ENCODE results near the gene HMBS. TPM values are rescaled to one million over a fixed set of nuclear protein-coding genes. Genes with fewer than 3 reads are reported as not detected.

The HMBS gene
- total and polyA plus RNA-seq, 3 experiments from 2014 or later: 21.8 to 38.4 (median 35.5) TPM

DNA sequence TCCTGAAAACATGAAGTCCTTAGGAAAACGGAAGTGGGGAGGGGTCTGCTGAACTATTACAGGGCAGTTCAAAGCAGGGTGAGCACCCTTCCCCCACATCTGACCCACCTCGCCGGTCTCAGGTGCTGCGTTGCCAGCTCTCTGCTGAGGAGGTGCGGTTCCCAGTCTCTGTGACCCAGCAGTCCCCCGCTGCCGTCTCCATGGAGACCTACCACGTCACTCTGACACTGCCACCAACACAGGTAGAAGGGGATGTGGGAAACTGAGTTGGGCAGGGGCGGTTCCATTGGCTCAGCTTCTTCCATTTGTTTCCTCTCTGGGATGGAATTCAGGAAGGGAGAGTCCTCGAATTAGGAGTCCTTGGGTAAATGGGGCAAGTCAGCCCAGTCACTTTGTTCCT lies 25.8 kb downstream of the HMBS start:
- Histone ChIP-seq H3K27ac (ENCODE audit: low read depth, low read length) (no peak overlapping the region), H3K4me1 (ENCODE audit: insufficient read depth, low read length) (peaks cover 50% of the 10 kb centered on the region), H3K4me3 (ENCODE audit: low read length) (no peak overlapping the region), H3K36me3 (ENCODE audit: insufficient read depth, low read length) (peaks cover 28% of the 10 kb centered on the region), H3K27me3 (ENCODE audit: insufficient read depth, low read length, poor library complexity, severe bottlenecking) (no peaks in the 10 kb centered on the region), H3K9me3 (ENCODE audit: low read length) (no peaks in the 10 kb centered on the region)
- H3K36me3 Mint-ChIP-seq: peaks cover 5 to 53% (median 12%) of the 10 kb centered on the region in 3 donors
- peak overlapping the region in 5 of 8 donors; percentile 8 to 69 (median 58) for H3K27ac Mint-ChIP-seq
- no peak for DNase-seq
- peak overlapping the region in 3 of 7 donors; percentile 12 to 98 (median 28) for H3K4me3 Mint-ChIP-seq
- no peaks in the 10 kb centered on the region for H3K27me3 Mint-ChIP-seq
- ChIA-PET CTCF (interaction anchor here (2.0 kb wide), 1 partner anchor 8 kb away, joined by 5 read pairs; the partner anchor contains the start of gene DPAGT1), POLR2A (interaction anchor here (0.6 kb wide), 1 partner anchor 39 kb away, joined by 4 read pairs; no protein-coding TSS in a partner anchor)
- peaks cover 39 to 42% (median 41%) of the 10 kb centered on the region in 3 donors for H3K4me1 Mint-ChIP-seq
- H3K9me3 Mint-ChIP-seq: no peaks in the 10 kb centered on the region

DNA sequence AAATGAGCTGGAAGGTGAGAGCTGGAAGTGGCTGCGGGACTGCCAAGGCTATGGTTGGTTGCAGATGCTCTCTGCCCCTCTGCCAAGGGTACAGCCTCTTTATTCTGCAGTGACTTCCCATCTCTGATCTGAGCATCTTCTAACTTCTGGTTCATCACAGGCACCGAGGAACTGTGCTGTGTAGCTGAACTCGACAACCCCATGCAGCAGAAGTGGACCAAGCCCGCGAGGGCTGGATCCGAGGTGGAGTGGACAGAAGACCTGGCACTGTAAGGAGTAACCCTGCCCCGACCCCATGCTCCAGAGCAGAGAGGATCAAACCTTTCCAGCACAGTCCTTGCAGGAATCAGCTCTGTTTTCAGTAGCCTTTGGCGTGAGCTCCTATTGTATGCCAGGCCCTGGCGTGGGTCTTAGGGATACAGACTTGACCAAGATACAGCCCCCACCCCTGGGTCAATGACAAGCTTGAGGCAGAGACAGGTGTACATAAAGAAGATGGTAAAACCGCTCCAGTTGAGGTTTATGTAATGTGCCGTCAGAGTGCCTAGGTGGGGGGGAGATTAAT lies 26.8 kb downstream of the HMBS start:
- Mint-ChIP-seq H3K36me3 (peaks cover 5 to 61% (median 16%) of the 10 kb centered on the region in 3 donors), H3K9me3 (no peaks in the 10 kb centered on the region), H3K4me1 (peaks cover 42 to 45% (median 43%) of the 10 kb centered on the region in 3 donors), H3K4me3 (peak overlapping the region in 1 of 7 donors; percentile 52), H3K27me3 (no peaks in the 10 kb centered on the region), H3K27ac (peak overlapping the region in 1 of 8 donors; percentile 7)
- Histone ChIP-seq H3K4me3 (ENCODE audit: low read length) (no peak overlapping the region), H3K27me3 (ENCODE audit: insufficient read depth, low read length, poor library complexity, severe bottlenecking) (no peaks in the 10 kb centered on the region), H3K36me3 (ENCODE audit: insufficient read depth, low read length) (peaks cover 28% of the 10 kb centered on the region), H3K27ac (ENCODE audit: low read depth, low read length) (no peak overlapping the region), H3K4me1 (ENCODE audit: insufficient read depth, low read length) (peaks cover 51% of the 10 kb centered on the region), H3K9me3 (ENCODE audit: low read length) (no peaks in the 10 kb centered on the region)
- ChIA-PET POLR2A (interaction anchor here (1.4 to 1.5 kb wide), 2 partner anchors 9 to 17 kb away, joined by 3 to 6 read pairs; partner anchors contain the start of gene DPAGT1), CTCF (interaction anchor here (0.8 to 2.2 kb wide), 3 partner anchors 9 to 24 kb away, joined by 3 to 8 read pairs (median 5); partner anchors contain the start of genes DPAGT1 and HINFP)
- no peak for DNase-seq

DNA sequence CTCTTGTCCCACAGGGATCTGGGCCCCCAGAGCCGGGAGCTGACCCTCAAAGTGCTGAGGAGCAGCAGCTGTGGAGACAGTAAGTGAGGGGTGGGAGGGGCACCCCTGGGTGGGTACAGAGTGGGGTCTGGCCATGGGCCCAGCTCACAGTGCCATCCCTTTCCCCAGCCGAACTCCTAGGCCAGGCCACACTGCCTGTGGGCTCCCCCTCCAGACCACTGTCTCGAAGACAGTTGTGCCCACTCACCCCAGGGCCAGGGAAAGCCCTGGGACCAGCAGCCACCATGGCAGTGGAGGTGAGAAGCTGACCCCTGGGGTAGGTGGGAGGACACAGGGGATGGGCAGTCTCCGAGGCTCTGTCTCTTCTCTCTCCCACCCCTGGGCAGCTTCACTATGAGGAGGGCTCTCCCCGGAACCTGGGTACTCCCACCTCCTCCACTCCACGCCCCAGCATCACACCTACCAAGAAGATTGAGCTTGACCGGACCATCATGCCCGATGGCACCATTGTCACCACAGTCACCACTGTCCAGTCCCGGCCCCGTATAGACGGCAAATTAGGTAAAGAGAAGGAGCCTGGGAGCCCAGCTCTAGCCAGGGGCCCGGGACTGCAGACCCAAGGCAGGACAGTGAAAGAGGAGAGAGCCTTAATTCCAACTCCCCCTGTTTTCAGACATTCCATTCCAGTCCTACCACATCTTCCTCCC lies 27.8 kb downstream of the HMBS start:
- Mint-ChIP-seq H3K4me1 (peaks cover 36 to 39% (median 38%) of the 10 kb centered on the region in 3 donors), H3K27me3 (no peaks in the 10 kb centered on the region), H3K9me3 (no peaks in the 10 kb centered on the region), H3K36me3 (peaks cover 5 to 68% (median 16%) of the 10 kb centered on the region in 3 donors), H3K4me3 (no peak overlapping the region), H3K27ac (peak overlapping the region in 3 of 8 donors; percentile 37 to 91 (median 50))
- ChIA-PET POLR2A (interaction anchor here (1.4 to 1.5 kb wide), 2 partner anchors 10 to 18 kb away, joined by 3 to 6 read pairs; partner anchors contain the start of gene DPAGT1), CTCF (interaction anchor here (0.8 to 2.2 kb wide), 2 partner anchors 8 to 25 kb away, joined by 3 to 8 read pairs; partner anchors contain the start of gene HINFP)
- Histone ChIP-seq H3K36me3 (ENCODE audit: insufficient read depth, low read length) (peaks cover 28% of the 10 kb centered on the region), H3K4me3 (ENCODE audit: low read length) (no peak overlapping the region), H3K9me3 (ENCODE audit: low read length) (no peaks in the 10 kb centered on the region), H3K27me3 (ENCODE audit: insufficient read depth, low read length, poor library complexity, severe bottlenecking) (no peaks in the 10 kb centered on the region), H3K4me1 (ENCODE audit: insufficient read depth, low read length) (peaks cover 51% of the 10 kb centered on the region), H3K27ac (ENCODE audit: low read depth, low read length) (no peak overlapping the region)
- DNase-seq: no peak

DNA sequence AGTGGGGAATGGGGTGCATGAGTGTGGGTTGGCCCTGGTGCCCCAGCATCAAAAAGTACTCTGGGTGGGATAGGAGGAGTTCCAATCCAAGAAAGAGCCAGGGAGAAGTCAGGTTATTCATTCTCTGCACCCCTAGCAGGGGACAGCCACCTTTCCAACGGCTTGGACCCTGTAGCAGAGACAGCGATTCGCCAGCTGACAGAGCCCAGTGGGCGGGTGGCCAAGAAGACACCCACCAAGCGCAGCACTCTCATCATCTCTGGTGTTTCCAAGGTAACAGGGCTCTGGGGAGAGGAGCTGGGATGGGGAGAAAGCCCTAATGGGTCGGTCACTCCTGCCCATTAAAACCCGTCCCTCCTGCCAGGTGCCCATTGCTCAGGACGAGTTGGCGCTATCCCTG lies 29.0 kb downstream of the HMBS start:
- Histone ChIP-seq H3K27ac (ENCODE audit: low read depth, low read length) (no peak overlapping the region), H3K36me3 (ENCODE audit: insufficient read depth, low read length) (peaks cover 28% of the 10 kb centered on the region), H3K27me3 (ENCODE audit: insufficient read depth, low read length, poor library complexity, severe bottlenecking) (no peaks in the 10 kb centered on the region), H3K4me3 (ENCODE audit: low read length) (no peak overlapping the region), H3K9me3 (ENCODE audit: low read length) (no peaks in the 10 kb centered on the region), H3K4me1 (ENCODE audit: insufficient read depth, low read length) (peaks cover 45% of the 10 kb centered on the region)
- peaks cover 5 to 64% (median 18%) of the 10 kb centered on the region in 3 donors for H3K36me3 Mint-ChIP-seq
- no peaks in the 10 kb centered on the region for H3K27me3 Mint-ChIP-seq
- ChIA-PET CTCF (no interaction called here), POLR2A (interaction anchor here (0.5 kb wide), 1 partner anchor 28 kb away, joined by 4 read pairs; no protein-coding TSS in a partner anchor)
- no peak overlapping the region for H3K4me3 Mint-ChIP-seq
- no peak overlapping the region for H3K27ac Mint-ChIP-seq
- DNase-seq: no peak
- no peaks in the 10 kb centered on the region for H3K9me3 Mint-ChIP-seq
- peaks cover 29 to 31% (median 31%) of the 10 kb centered on the region in 3 donors for H3K4me1 Mint-ChIP-seq

DNA sequence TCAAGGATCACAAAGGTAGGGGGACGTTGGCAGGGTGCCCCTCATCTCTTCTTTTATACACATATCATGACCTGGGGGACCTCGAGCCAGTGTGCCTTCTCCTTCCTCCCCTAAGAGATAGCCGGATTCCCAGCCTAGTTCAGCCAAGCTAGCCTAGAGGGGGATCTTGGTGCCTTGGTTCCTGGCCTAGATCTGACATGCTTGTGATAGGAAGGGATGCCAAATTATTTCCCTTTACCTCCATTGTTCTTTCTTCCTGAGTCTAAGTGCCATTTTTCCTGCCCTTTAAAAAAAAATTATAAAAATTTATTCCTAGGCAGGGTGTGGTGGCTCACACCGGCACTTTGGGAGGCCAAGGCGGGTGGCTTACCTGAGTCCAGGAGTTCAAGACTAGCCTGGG lies 29.7 kb downstream of the HMBS start:
- peaks cover 5 to 64% (median 18%) of the 10 kb centered on the region in 3 donors for H3K36me3 Mint-ChIP-seq
- peak overlapping the region in 1 of 7 donors; percentile 16 for H3K4me3 Mint-ChIP-seq
- ChIA-PET CTCF (no interaction called here), POLR2A (no interaction called here)
- Histone ChIP-seq H3K36me3 (ENCODE audit: insufficient read depth, low read length) (peaks cover 28% of the 10 kb centered on the region), H3K27ac (ENCODE audit: low read depth, low read length) (no peak overlapping the region), H3K4me3 (ENCODE audit: low read length) (no peak overlapping the region), H3K4me1 (ENCODE audit: insufficient read depth, low read length) (peaks cover 38% of the 10 kb centered on the region), H3K9me3 (ENCODE audit: low read length) (no peaks in the 10 kb centered on the region), H3K27me3 (ENCODE audit: insufficient read depth, low read length, poor library complexity, severe bottlenecking) (no peaks in the 10 kb centered on the region)
- DNase-seq: no peak
- H3K27me3 Mint-ChIP-seq: no peaks in the 10 kb centered on the region
- no peaks in the 10 kb centered on the region for H3K9me3 Mint-ChIP-seq
- H3K27ac Mint-ChIP-seq: peak overlapping the region in 1 of 8 donors; percentile 40
- H3K4me1 Mint-ChIP-seq: peaks cover 22 to 25% (median 24%) of the 10 kb centered on the region in 3 donors

DNA sequence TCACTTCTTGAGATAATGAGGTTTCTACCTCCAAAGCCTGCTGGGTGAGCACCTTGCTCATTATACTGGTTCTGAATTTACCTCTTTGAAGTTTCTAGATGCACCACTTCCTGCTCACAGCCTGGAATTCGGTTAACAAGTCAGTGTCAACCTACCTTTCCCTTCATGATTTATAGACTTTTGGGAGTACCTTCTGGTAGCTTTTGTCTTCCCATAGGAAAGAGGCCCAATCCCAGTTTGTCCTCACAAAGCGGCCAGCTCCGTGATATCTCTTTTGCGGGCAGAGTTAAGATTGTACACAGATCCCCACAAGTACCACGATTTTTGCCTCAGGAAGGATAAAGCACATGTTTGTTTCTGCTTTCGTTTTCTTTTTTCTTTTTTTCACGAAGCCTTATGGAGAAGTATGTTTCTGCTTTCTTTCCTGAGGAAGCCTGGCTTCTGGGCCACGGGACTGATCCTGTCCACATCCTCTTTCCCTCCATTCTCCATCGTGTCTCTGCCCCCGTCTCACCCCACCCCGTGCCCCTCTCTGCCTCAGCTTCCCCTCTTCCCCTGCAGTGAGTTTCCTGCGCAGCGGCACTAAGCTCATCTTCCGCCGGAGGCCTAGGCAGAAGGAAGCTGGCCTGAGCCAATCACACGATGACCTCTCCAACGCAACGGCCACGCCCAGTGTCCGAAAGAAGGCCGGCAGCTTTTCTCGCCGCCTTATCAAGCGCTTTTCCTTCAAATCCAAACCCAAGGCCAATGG lies 31.0 kb downstream of the HMBS start:
- POLR2A ChIA-PET: interaction anchor here (0.7 to 1.4 kb wide), 3 partner anchors 13 to 21 kb away, joined by 3 to 11 read pairs (median 3); a partner anchor contains a TSS
- peaks cover 18 to 22% (median 19%) of the 10 kb centered on the region in 3 donors for H3K4me1 Mint-ChIP-seq

DNA sequence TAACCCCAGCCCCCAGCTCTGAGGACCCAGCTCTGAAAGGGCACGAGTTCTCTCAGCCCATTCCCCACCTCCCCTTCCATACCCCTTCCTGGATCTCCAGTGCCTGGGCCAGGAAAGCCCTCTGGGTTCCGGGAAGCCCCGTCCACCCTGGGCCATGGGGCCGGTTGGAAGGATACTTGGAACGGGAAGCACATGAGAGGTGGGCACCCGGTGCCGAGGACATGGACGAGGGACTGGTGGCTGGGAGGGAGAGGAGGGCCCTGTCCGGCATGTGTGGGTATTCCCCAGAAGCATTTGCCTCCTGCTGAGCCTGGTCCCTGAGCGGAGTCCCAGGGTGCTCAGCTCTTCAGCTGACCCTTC lies 31.5 kb downstream of the HMBS start:
- Mint-ChIP-seq H3K27ac (peak overlapping the region in 3 of 8 donors; percentile 58 to 94 (median 93)), H3K4me3 (peak overlapping the region in 1 of 7 donors; percentile 85), H3K27me3 (no peaks in the 10 kb centered on the region), H3K9me3 (no peaks in the 10 kb centered on the region), H3K36me3 (peaks cover 5 to 52% (median 18%) of the 10 kb centered on the region in 3 donors), H3K4me1 (peaks cover 22 to 28% (median 23%) of the 10 kb centered on the region in 3 donors)
- H3K27me3 ChIP-seq (ENCODE audit: insufficient read depth, low read length, poor library complexity, severe bottlenecking): no peaks in the 10 kb centered on the region
- DNase-seq: no peak
- peaks cover 39% of the 10 kb centered on the region for H3K4me1 ChIP-seq (ENCODE audit: insufficient read depth, low read length)
- no peaks in the 10 kb centered on the region for H3K9me3 ChIP-seq (ENCODE audit: low read length)
- H3K27ac ChIP-seq (ENCODE audit: low read depth, low read length): no peak overlapping the region
- CTCF ChIA-PET: interaction anchor here (1.2 to 1.7 kb wide), 5 partner anchors 11 to 54 kb away, joined by 3 to 4 read pairs (median 3); partner anchors contain the start of gene NLRX1
- POLR2A ChIA-PET: interaction anchor here (0.6 to 1.4 kb wide), 3 partner anchors 14 to 98 kb away, joined by 3 to 11 read pairs (median 4); partner anchors contain the start of gene TRAPPC4
- H3K4me3 ChIP-seq (ENCODE audit: low read length): no peak overlapping the region
- peaks cover 26% of the 10 kb centered on the region for H3K36me3 ChIP-seq (ENCODE audit: insufficient read depth, low read length)

More for the DNA sequence above, 31.0 kb downstream of the HMBS start:
- H3K4me1 ChIP-seq (ENCODE audit: insufficient read depth, low read length): peaks cover 35% of the 10 kb centered on the region
- H3K9me3 ChIP-seq (ENCODE audit: low read length): no peaks in the 10 kb centered on the region
- Mint-ChIP-seq H3K36me3 (peaks cover 5 to 58% (median 18%) of the 10 kb centered on the region in 3 donors), H3K4me3 (peak overlapping the region; percentile 26 to 85 (median 78)), H3K27ac (peak overlapping the region; percentile 71 to 95 (median 92)), H3K27me3 (no peaks in the 10 kb centered on the region), H3K9me3 (no peaks in the 10 kb centered on the region)
- H3K27me3 ChIP-seq (ENCODE audit: insufficient read depth, low read length, poor library complexity, severe bottlenecking): no peaks in the 10 kb centered on the region
- H3K36me3 ChIP-seq (ENCODE audit: insufficient read depth, low read length): peaks cover 28% of the 10 kb centered on the region
- CTCF ChIA-PET: interaction anchor here (1.2 to 1.7 kb wide), 5 partner anchors 12 to 53 kb away, joined by 3 to 4 read pairs (median 3); partner anchors contain the start of gene NLRX1
- peak overlapping the region; percentile 5 for H3K27ac ChIP-seq (ENCODE audit: low read depth, low read length)
- peak in 2 of 5 donors; percentile 26 to 75 for DNase-seq
- no peak overlapping the region for H3K4me3 ChIP-seq (ENCODE audit: low read length)

Data from CD8-positive, alpha-beta memory T cell (primary cell).